GM18951 (cell line): ENCODE results near the gene KPNA2.
"Not testable (repeated sequence)": the region's sequence is repeated elsewhere in the genome, so short reads cannot be mapped to it uniquely, and the experiment has no call there.

ENCODE experiments used
- POLR2A ChIP-seq: IDR thresholded peaks from 4 replicates; pipeline ENCODE4 v1.6.1; 2011; ENCODE audit warnings: mild to moderate bottlenecking; ENCODE audit not compliant: insufficient read length, insufficient read depth; ENCODE audit errors: extremely low read depth
- in situ Hi-C: fragments of 300-500 bp; cut with MboI; formaldehyde crosslinking; loops from one replicate; pipeline ENCODE4 v1.12.0; 2022; ENCODE audit warnings: low sequenced_read_pairs, mixed read lengths, inconsistent platforms; ENCODE audit not compliant: unreplicated experiment

Gene KPNA2

DNA sequence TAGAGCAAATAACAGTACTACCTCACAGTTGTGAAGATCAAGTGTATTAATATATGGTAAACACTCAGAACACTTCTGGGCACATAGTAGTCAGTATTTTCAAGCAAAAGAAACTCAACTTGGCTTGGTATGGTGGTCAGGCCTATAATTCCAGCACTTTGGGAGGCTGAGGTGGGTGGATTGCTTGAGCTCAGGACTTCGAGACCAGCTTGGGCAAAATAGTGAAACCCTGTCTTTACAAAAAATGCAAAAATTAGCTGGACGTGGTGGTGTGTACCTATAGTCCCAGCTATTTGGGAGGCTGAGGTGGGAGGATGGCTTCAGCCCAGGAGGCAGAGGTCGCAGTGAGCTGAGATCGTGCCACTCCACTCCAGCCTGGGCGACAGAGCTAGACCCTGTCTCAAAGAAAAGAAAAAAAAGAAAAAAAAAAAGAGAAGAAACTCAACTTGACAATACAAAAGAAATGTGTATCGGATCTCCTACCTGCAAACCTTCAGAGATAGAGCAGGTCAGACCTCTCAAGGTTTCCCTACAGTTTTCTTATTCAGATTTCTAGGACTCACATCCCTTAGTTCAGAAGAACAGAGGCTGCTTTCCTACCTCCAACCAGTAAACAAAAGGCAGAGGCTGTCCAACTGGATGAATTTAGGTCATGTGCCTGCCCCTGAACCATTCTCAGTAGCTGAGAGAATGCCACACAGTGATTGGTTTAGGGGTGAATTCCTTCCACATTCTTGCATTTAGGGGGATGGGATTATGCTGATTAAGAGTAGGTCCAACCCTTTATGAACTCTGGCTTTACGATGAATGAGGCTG is 1.7 kb upstream of the KPNA2 start:
- in situ Hi-C loops, result no loop called here
- no peak for TF ChIP-seq POLR2A

DNA sequence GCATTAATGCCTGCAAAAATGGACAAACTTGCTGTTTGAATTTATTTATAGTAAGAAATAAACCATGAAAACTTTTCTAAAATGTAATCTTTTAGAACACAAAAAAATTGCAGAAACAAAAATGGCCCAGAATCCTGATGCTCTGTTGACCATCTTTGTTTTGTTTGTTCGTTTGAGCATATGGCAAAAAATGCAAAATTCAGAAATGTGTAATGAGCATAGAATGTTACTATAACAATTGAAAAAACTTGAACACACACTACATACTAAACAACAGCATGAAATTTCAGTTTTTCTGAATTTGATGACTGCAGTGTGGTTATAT is 1.1 kb upstream of the KPNA2 start:
- in situ Hi-C loops, result no loop called here
- no peak for TF ChIP-seq POLR2A

DNA sequence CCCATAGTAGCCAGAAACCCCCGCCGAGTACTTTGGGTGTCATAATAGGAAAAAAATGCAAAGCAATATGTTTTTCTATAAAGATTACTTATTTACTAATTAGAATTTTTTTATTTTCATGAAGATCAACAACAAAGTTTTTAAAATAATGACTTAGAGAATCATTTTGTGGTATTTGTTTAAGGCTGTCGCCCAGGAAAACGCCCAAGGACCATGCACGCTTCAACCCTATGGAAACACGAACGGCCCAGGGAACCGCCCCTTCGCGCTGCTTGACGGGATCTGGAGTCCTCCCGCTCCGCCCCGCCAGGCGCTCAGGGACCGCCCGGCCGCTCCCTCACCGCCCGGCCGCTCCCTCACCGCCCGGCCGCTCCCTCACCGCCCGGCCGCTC is 408 bp upstream of the KPNA2 start:
- TF ChIP-seq POLR2A, result no peak
- in situ Hi-C loops, result no loop called here

DNA sequence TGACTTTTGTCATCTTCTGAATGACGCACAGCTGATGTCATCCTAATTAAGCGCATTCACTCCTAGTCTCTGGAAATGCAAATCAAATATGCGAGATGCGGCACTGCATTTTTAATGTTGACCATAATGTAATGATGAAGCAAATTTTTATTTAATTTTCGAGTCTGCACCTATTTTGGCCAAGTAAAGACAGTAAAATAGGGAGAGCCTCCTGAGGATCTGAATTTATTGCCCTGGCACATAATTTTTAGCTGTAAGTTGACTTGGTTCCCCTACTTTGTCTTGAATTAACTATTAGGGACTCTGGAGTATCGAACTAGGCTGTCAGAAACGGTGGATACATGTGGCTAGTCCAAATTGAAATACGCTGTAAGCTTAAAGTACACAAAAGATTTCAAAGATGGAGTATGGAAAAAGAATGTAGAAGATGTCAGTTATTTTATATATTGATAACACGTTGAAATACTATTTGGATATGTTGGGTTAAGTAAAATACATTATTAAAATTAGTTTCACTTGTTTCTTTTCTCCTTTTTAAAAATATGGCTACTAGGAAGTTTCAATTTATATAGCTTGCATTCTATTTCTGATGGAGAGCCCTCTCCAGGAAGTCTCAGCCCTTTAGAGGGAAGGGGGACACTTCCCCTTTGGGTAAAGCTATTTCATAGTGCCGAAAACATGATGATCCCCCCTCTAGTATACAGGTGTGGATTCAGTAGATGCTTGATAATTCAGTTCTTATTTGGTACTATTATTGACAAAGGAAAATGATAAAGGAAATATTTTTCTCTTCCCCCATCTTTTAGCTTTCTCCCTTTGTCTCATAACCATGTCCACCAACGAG is 991 bp downstream of the KPNA2 start:
- in situ Hi-C loops, result no loop called here
- TF ChIP-seq POLR2A, result no peak

DNA sequence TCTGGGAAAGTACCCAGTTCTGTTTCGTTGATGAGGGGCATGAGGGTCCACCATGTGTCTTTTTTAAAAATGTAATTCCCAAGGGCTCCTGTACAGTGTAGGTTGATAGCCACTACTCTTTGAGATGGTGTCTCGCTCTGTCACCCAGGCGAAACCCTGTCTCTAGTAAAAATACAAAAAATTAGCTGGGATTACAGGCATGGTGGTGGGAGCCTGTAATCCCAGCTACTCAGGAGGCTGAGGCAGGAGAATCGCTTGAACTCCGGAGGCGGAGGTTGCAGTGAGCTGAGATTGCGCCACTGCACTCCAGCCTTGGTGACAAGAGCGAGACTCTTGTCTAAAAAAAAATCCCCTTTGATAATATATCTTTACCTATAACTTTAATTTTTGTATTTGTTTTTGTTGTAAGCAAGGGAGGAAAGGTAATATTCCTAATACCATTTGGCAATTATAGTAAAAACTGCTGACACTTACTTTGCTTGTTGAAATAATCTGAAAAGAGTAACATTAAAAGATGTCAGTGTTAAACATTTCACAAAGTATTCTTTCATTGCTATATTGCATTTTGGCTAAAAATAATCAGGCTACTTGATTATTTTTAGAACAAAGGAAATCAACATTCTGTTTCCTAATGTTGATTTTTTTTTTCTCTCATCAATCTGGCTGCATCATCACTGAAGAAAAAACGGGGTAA is 11.8 kb downstream of the KPNA2 start:
- TF ChIP-seq POLR2A, result no peak
- in situ Hi-C loops, result no loop called here

DNA sequence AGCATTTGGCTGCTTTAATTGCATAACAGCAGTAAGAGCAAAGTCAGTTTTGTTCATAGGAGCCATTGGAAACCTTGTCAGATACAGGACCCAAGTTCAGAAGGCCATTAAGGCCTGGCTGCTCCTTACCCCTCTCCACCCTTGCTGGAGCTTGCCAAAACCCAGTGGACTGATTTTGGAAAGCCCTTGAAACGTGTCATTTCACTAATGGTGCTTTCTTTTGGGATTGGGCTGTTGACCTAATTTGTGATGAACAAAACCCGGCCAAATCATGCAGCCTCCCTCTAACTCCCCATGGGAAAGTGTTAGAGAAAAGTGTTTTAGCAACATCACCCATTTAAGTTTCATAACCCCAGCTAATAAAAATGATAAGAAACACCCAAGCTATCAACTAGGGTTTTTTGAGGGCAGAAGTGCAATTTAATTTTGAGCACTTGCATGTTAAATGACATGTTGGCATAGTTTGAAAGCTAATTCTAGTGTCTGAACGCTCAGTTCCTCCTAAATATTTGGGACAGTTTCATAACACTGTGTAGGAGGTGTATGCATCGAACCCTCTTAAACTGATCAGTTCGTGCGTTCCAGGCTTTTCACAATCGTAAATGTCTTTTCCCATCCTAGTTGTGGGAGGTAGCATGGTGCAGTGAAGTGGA is 12.5 kb downstream of the KPNA2 start:
- in situ Hi-C loops, result not testable (repeated sequence)

DNA sequence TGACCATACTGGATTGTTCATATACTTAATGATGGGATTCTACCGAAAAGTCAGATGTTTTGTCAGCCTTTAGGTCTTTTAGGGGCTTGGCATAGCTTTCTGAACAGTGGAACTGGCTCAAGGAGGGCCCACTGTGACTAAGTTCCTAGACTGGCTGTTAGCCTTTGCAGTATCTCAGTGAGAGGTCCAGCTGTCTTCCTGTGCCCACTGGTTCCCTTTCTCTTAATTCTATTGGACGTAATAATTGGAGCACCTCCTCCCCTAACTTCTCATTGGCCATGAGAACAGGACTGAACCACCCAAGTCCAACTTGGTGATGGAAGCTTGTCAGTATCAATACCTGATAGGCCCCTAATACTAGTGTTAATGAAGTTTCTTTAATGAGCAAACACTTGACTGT is 13.5 kb downstream of the KPNA2 start:
- TF ChIP-seq POLR2A, result no peak
- in situ Hi-C loops, result no loop called here

DNA sequence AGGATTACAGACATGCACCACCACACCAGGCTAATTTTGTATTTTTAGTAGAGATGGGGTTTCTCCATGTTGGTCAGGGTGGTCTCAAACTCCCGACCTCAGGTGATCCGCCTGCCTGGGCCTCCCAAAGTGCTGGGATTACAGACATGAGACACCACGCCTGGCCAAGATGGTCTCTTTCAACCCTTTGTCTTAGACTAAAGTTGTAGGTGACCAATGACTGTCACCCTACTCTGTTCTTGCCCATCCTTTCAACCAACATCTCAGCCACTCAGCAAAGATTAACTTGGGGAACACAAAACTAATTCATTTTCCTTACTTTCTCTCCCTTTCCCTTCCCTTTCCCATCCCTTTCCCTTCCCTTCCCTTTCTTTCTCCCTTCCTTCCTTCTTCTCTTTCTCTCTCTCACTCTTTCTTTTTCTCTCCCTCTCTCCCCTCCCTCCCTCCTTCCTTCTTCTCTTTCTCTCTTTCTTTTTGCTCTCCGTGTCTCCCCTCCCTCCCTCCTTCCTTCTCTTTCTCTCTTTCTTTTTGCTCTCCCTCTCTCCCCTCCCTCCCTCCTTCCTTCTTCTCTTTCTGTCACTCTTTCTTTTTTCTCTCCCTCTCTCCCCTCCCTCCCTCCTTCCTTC is 14.4 kb downstream of the KPNA2 start:
- in situ Hi-C loops, result not testable (repeated sequence)

DNA sequence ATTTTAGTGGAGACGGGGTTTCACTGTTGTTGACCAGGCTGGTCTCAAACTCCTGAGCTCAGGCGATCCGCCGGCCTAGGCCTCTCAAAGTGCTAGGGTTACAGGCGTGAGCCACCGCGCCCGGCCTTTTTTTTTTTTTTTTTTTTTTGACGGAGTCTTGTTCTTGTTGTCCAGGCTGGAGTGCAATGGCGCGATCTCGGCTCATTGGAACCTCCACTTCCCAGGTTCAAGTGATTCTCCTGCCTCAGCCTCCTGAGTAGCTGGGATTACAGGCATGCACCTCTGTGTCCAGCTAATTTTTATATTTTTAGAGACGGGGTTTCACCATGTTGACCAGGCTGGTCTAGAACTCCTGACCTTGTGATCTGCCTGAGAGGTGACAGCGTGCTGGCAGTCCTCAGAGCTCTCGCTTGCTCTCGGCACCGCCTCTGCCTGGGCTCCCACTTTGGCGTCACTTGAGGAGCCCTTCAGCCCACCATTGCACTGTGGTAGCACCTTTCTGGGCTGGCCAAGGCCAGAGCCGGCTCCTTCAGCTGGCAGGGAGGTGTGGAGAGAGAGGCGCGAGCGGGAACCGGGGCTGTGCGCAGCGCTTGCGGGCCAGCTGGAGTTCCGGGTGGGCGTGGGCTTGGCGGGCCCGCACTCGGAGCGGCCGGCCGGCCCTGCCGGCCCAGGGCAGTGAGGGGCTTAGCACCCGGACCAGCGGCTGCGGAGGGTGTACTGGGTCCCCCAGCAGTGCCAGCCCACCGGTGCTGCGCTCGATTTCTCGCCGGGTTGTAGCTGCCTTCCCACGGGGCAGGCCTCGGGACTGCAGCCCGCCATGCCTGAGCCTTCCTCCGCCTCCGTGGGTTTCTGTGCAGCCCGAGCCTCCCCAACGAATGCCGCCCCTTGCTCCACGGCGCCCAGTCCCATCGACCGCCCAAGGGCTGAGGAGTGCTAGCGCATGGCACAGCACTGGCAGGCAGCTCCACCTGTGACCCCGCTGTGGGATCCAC is 16.1 kb downstream of the KPNA2 start:
- in situ Hi-C loops, result not testable (repeated sequence)

DNA sequence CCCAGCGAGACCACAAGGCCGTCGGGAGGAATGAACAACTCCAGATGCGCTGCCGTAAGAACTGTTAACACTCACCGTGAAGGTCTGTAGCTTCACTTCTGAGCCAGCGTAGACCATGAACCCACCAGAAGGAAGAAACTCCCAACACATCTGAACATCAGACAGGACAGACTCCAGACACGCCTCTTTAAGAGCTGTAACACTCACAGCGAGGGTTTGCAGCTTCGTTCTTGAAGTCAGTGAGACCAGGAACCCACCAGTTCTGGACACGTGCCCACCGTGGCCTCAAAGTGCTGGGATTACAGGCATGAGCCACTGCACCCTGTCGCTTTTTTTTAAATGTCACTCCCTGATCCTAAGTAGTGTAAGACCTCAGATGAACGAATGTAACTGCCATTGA is 17.3 kb downstream of the KPNA2 start:
- in situ Hi-C loops, result no loop called here
- TF ChIP-seq POLR2A, result no peak

DNA sequence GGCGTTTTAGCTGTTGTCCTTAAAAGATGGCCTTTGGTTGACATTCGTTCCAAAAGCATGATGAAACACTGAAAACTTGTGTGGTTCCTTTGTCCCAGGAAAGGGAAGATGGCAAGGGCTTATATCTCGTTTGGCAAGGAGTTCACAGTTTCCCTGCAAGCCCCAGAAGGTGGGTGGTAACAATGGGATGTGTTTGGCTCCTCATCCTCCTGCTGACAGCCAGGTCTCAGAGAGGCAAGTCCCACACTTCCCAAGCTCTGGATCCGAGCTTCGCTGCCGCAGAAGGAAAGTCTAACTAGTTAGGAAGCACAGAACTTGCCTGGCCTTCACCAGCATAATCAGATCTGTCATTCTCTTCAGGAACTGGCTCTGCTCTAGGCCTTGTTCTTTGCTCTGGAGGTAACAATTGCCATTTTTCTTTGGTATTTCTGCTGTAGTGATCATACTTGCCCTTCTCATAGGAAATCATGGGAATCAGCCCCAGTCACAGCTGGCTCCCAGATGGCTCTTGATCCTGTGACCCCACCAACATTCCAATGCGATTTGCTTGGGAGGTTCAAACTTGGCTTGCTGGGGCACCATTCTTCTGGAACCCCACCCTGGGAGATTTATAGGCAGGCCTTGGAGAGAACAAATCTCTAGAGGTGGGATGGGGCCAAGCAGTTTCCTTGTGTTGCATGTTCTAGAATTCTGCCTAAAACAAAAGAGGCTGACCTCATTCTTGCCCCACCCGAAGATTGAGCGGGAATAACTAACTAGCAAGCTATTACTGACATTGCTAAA is 17.9 kb downstream of the KPNA2 start:
- no peak for TF ChIP-seq POLR2A
- in situ Hi-C loops, result no loop called here

DNA sequence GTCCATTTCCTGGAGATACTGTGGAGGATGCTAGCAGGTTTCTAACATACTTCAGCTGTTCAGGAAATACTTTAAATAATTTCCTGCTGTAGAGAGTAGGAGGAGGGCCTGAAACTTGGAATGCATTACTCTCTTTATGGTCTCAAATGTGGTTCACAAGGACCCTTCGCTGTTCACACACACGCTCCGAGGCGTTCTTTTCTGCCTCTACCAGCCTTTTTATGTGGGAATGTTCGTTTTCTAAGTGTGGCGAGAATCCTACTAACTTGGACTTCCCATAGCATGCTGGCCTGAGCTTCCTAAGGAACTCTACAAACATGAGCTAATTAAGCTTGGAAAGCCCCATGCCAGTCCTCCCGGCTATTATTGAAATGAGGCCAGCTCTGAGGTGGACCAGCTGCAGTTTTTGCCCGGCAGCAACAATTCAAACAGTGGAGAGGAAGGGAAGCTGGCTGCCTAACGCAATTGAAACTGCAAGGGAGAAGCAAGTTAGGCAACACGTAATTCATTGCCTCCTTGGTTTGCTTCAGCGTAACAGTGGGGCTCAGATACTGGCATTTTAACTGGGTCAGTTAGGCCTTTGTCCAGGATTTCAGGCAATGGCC is 18.9 kb downstream of the KPNA2 start:
- TF ChIP-seq POLR2A, result no peak
- in situ Hi-C loops, result no loop called here
